ENCODE data around the gene CD226.

Gene CD226

DNA sequence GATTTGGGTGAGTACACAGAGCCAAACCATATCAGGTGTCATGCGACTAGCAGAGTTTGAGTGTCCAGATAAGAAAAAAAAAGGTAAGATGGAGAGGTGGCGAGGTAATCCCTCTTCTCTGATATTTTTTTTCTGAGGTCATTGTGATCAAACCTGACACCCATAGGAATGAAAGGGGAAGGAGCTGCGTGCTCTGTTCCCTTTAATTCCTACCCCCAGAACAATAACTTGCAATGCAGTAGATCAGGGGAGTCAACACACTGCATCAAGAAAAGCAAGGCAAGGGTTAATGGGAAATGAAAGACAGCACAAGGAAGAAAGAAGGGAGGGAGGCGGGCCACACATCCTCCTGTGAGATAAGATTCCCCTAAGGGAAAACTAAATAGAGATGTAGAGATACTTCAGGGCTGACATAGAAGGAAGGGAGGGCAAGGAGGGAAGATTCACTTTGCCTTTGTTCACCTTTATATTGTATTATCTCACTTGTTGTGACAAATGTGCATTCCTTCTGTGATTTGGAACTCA, 132.8 kb downstream of the CD226 start:
- DNase-seq (ENCODE audit: low read depth) = no peak

DNA sequence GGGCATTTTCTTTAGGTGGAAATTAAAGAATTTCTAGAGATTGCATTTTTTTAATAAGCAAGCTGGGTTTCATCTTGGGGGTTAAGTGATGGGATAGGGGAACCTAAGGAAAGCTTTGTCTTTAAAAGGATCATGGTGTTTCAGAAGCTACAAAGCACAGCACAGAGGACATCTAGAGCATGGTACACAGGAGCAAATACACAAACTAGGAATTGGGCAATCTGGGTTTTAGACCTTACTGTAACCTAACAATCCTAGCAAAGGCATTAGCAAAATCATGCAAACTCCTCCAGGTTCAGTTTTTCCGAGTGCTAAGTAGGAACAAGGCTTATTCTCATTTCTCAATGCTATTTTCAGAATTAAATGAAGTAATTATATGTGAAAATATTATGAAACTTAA, 134.1 kb downstream of the CD226 start:
- no peak for DNase-seq (ENCODE audit: low read depth)

DNA sequence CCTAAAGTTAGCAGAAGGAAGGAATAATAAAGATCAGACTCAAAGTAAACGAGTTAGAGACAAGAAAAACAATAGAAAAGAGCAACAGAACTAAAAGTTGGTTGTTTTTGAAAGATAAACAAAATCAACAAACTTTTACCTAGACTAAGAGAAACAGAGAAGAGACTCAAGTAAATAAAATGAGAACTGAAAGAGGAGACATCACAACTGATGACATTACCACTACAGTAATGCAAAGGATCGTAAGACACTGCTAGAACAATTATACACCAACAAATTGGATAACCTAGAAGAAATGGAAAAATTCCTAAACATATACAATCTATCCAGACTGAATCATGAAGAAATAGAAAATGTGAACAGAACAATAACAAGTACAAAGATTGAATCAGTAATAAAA, 139.3 kb downstream of the CD226 start:
- DNase-seq (ENCODE audit: low read depth) = no peak

DNA sequence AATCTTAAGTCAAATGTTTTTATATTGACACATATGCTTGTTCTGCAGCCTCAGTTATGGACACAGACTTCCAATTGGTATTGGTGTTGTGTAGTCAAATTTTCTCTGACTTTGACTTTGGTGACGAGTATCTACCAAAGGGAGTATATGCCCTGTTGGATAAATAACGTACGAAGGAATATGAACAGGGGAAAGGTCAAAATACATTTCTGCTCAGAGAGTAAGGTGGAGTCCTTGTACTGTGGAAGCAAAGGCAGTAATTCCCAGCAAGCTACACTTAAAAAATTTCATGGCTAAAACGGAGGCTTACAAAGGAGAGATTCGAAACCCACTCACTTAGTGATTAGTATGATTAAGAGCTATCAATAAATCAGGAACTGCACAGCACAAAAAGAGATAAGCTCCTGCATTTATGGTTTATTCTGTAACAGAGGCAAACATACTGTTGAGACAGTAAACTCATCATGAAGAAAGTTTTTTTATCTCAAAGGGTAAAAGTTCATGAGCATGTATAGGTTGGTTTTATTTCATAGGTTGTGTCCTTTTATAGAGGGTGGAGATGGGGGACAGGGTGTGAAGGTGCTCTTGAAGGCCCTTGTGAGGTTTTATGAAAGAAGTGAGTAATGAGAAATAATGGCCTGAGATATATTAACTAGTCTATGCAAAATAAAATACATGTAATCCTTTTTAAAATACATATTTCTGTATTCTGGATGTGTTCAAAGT, 142.7 kb downstream of the CD226 start:
- no peak for DNase-seq (ENCODE audit: low read depth)

All from fibroblast of the conjunctiva (primary cell).